Vagina (tissue), 2 donors: ENCODE results near the gene KIF26A. TPM values are rescaled to one million over a fixed set of nuclear protein-coding genes. Genes with fewer than 3 reads are reported as not detected.
A peak's percentile ranks its signal among the peaks of the same experiment; 100 is the strongest.

Source experiments
- DNase-seq, 2 donors: peaks; one replicate each; pipeline ENCODE4 v3.0.0-alpha.2; 2017; ENCODE audit errors: extremely low spot score in 2 of 2
- H3K27ac ChIP-seq: fragments of 200-600 bp; sonication (generic); one replicate; pipeline ENCODE4 v1.5.1; 2019
- H3K27me3 ChIP-seq: fragments of 200-600 bp; sonication (generic); one replicate; pipeline ENCODE4 v1.5.1; 2019
- H3K36me3 ChIP-seq, 2 donors: fragments of 200-600 bp; sonication (generic); one replicate each; pipeline ENCODE4 v1.5.1; 2017 to 2019
- H3K4me1 ChIP-seq: fragments of 200-600 bp; sonication (generic); one replicate; pipeline ENCODE4 v1.5.1; 2019
- H3K4me3 ChIP-seq, 2 donors: fragments of 200-600 bp; sonication (generic); 1 replicate in 1 of 2; 2 replicates in 1 of 2; pipeline ENCODE4 v1.5.1; 2016 to 2019
- H3K9me3 ChIP-seq: fragments of 200-600 bp; sonication (generic); one replicate; pipeline ENCODE4 v1.5.1; 2019
- POLR2A ChIP-seq, 2 donors: fragments of 450-650 bp; IDR thresholded peaks; one replicate each; pipeline ENCODE4 v1.6.1; 2017; ENCODE audit warnings: antibody characterized with exemption in 2 of 2, mild to moderate bottlenecking in 2 of 2, moderate library complexity in 2 of 2
- POLR2AphosphoS5 ChIP-seq, 2 donors: sonication (generic); formaldehyde crosslinking; IDR thresholded peaks; one replicate each; pipeline ENCODE4 v1.9.0; 2017; ENCODE audit warnings: antibody characterized with exemption in 2 of 2, mild to moderate bottlenecking in 2 of 2, low read depth in 1 of 2; ENCODE audit not compliant: insufficient read depth in 1 of 2
- intact Hi-C: fragments of 100-400 bp; cut with DNase I; formaldehyde crosslinking; loops from one replicate; pipeline ENCODE4 v1.15.1; 2023
- total RNA-seq: library from RNA; depleted of rRNA; stranded (reverse); fragments of >200 nt; gene quantifications from one replicate; pipeline ENCODE4 v1.2.3, GENCODE V29; 2016
- TF ChIP-seq, protein P1 (sequence below), 3 experiments: fragments of 450-650 bp in 2 of 3; fragments of 200-600 bp in 1 of 3; sonication (generic) in 1 of 3; IDR thresholded peaks; one replicate each; pipeline ENCODE4 v1.5.1; 2017 to 2019; ENCODE audit warnings: antibody characterized with exemption in 3 of 3, mild to moderate bottlenecking in 2 of 3, moderate library complexity in 2 of 3

KIF26A gene
- total RNA-seq, 1 donor from 2014 or later: 2.7 TPM

DNA sequence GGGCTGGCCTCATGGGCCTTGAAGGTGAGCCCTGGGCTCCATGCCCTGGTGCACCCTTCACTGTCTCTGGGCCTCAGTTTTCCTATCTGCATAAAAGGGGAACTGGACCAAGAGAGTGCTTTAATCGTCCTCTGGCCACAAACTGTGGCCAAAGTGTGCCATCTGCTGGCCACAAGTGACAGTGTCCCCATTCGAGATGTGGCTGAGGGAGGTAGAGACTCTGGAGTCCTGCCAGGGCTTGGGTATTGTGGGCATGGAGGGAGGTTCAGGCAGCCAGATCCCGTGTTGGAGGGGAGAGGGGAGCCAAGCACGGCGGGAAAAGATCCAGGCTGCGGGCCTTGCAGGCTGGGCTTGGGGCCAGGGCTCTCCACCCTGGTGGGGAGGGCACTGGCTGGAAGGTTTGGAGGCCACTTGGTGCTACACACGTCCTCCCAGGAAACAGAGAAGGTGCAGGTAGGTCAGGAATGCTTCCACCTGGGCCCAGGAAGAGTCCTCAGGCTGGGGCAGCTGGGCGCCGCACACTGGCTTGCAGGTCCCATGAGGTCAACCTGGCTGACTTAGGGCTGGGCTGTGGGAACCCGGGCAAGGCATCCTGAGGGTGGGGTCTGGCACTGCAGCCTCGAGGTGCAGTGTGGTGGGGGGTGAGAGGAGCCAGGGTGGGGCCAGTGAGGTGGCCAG lies 7.3 kb upstream of the KIF26A start:
- intact Hi-C loops: loop anchor here (10.0 kb wide), 1 partner anchor 434 kb away; no protein-coding TSS in a partner anchor
- no peak for TF ChIP-seq POLR2A (IDR thresholded peaks at IDR 0.05)
- TF ChIP-seq, protein P1, sequence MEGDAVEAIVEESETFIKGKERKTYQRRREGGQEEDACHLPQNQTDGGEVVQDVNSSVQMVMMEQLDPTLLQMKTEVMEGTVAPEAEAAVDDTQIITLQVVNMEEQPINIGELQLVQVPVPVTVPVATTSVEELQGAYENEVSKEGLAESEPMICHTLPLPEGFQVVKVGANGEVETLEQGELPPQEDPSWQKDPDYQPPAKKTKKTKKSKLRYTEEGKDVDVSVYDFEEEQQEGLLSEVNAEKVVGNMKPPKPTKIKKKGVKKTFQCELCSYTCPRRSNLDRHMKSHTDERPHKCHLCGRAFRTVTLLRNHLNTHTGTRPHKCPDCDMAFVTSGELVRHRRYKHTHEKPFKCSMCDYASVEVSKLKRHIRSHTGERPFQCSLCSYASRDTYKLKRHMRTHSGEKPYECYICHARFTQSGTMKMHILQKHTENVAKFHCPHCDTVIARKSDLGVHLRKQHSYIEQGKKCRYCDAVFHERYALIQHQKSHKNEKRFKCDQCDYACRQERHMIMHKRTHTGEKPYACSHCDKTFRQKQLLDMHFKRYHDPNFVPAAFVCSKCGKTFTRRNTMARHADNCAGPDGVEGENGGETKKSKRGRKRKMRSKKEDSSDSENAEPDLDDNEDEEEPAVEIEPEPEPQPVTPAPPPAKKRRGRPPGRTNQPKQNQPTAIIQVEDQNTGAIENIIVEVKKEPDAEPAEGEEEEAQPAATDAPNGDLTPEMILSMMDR (IDR thresholded peaks at IDR 0.05): peak; percentile 14 to 42 (median 27)
- TF ChIP-seq POLR2AphosphoS5 (IDR thresholded peaks at IDR 0.05; ENCODE audit: insufficient read depth in 1 of 2, low read depth in 1 of 2): no peak

DNA sequence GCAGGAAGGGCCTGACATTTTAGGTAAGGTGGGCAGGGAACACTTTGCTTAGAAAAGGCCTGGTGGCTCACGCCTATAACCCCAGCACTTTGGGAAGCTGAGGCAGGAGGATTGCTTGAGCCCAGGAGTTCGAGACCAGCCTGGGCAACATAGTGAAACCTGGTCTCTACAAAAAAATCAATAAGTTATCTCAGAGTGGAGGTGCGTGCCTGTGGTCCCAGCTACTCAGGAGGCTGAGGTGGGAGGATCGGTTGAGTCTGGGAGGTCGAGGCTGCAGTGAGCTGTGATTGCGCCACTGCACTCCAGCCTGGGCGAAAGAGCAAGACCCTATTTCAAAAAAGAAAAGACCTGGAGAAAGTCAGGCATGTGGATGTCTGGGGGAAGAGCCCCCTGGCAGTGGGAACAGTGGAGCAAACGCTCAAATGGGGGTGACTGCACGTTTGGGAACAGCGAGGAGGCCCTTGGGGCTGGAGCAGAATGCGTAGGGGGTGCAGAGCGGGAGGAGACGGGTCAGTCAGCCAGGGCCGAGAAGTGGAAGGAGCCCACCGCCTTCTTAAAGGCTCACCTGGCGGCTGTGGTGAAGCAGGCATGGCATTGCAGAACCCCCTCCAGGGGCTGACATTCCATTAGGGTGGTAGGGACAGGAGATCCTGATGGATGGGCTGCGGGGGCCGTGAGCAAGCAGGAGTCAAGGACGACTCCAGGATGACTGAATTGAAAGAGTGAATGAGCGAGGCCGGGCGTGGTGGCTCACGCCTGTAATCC lies 6.2 kb upstream of the KIF26A start:
- intact Hi-C loops: loop anchor here (10.0 kb wide), 1 partner anchor 433 kb away; no protein-coding TSS in a partner anchor
- Histone ChIP-seq H3K27me3 (no peaks in the 10 kb centered on the region), H3K4me1 (peaks cover 20% of the 10 kb centered on the region), H3K9me3 (peaks cover 6% of the 10 kb centered on the region), H3K27ac (no peak overlapping the region), H3K4me3 (no peak overlapping the region), H3K36me3 (no peaks in the 10 kb centered on the region)
- no peak for DNase-seq
- no peak for TF ChIP-seq POLR2AphosphoS5 (IDR thresholded peaks at IDR 0.05; ENCODE audit: insufficient read depth in 1 of 2, low read depth in 1 of 2)
- TF ChIP-seq, protein P1 (IDR thresholded peaks at IDR 0.05): no peak
- TF ChIP-seq POLR2A (IDR thresholded peaks at IDR 0.05): no peak

More for the DNA sequence above, 7.3 kb upstream of the KIF26A start:
- no peak for DNase-seq
- H3K27ac ChIP-seq: no peak overlapping the region
- H3K9me3 ChIP-seq: peaks cover 6% of the 10 kb centered on the region
- peaks cover 12% of the 10 kb centered on the region for H3K4me1 ChIP-seq
- no peak overlapping the region for H3K4me3 ChIP-seq
- no peaks in the 10 kb centered on the region for H3K36me3 ChIP-seq
- no peaks in the 10 kb centered on the region for H3K27me3 ChIP-seq

DNA sequence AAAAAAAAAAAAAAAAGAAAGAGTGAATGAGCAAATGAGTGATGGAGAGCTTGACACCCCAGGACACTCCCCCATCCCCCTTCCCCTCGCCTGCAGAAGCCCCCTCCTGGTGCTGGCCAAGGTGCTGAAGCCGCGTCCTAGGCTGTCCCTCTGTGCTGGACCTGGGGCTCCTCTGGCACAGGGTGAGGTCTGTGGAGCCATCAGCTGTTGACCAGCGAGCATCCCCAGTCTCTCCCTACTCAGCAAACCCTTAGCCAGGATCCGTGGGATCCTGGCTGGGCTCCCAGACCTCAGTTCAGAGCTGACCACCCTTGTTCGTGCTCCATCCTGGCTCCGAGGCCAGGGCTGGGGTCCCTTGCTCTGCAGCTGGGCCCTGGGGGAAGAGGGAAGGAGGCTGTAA lies 5.4 kb upstream of the KIF26A start:
- Histone ChIP-seq H3K36me3 (no peaks in the 10 kb centered on the region), H3K4me1 (peaks cover 29% of the 10 kb centered on the region), H3K4me3 (no peak overlapping the region), H3K27me3 (no peaks in the 10 kb centered on the region), H3K27ac (no peak overlapping the region), H3K9me3 (peaks cover 6% of the 10 kb centered on the region)
- DNase-seq: no peak
- intact Hi-C loops: loop anchor here (10.0 kb wide), 1 partner anchor 432 kb away; no protein-coding TSS in a partner anchor
- TF ChIP-seq POLR2AphosphoS5 (IDR thresholded peaks at IDR 0.05; ENCODE audit: insufficient read depth in 1 of 2, low read depth in 1 of 2) (no peak), POLR2A (IDR thresholded peaks at IDR 0.05) (no peak)
- TF ChIP-seq, protein P1 (IDR thresholded peaks at IDR 0.05): no peak

DNA sequence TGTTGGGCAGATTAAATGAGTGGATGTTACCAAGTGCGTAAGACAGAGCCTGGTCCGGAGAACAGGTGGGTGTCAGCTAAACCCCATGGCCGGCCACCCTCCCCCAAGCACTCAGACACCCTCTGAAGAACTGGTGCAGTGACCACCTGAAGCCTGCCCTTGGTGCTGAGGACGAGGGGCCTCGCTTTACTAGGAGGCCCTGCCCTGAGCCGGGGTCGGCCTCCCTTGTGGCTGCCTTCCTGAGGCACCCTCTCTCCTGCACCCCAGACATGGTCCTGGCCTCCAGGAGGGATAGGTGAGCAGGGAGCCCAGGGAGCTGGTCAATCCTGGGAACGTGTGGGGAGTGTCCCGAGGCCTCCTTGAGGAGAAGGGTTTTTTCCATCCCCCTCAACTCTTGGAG lies 4.9 kb upstream of the KIF26A start:
- Histone ChIP-seq H3K27ac (no peak overlapping the region), H3K4me3 (no peak overlapping the region), H3K27me3 (no peaks in the 10 kb centered on the region), H3K36me3 (no peaks in the 10 kb centered on the region), H3K9me3 (peaks cover 6% of the 10 kb centered on the region), H3K4me1 (peaks cover 32% of the 10 kb centered on the region)
- intact Hi-C loops: loop anchor here (10.0 kb wide), 1 partner anchor 431 kb away; no protein-coding TSS in a partner anchor
- no peak for DNase-seq
- TF ChIP-seq POLR2A (IDR thresholded peaks at IDR 0.05): no peak
- TF ChIP-seq POLR2AphosphoS5 (IDR thresholded peaks at IDR 0.05; ENCODE audit: insufficient read depth in 1 of 2, low read depth in 1 of 2): no peak
- TF ChIP-seq, protein P1 (IDR thresholded peaks at IDR 0.05): no peak
